ENCODE data around the gene CDCA4.

Gene CDCA4

GRCh38 chr14:105012171-105012985, 8.5 kb downstream of the CDCA4 start:
- DNase-seq: no peak

GRCh38 chr14:105011312-105011990, 9.4 kb downstream of the CDCA4 start:
- no peak for DNase-seq

- no peak for DNase-seq
These were observed 10.0 kb downstream of the CDCA4 start for GRCh38 chr14:105010891-105011291.

- DNase-seq: no peak
These were observed 10.8 kb downstream of the CDCA4 start for GRCh38 chr14:105010106-105010505.

- no peak for DNase-seq
These were observed 13.2 kb downstream of the CDCA4 start for GRCh38 chr14:105007593-105008264.

- DNase-seq: no peak
These were observed 13.9 kb downstream of the CDCA4 start for GRCh38 chr14:105006831-105007592.

- DNase-seq: no peak
These were observed 14.7 kb downstream of the CDCA4 start for GRCh38 chr14:105005929-105006830.

GRCh38 chr14:105005329-105005928, 15.5 kb downstream of the CDCA4 start:
- DNase-seq: no peak

GRCh38 chr14:104999361-104999760, 21.5 kb downstream of the CDCA4 start:
- DNase-seq: peak; percentile 42 to 52

GRCh38 chr14:104998801-104999200, 22.1 kb downstream of the CDCA4 start:
- peak; percentile 30 to 38 for DNase-seq

- no peak for DNase-seq
These were observed 24.4 kb downstream of the CDCA4 start for GRCh38 chr14:104996483-104996882.

- no peak for DNase-seq
These were observed 24.9 kb downstream of the CDCA4 start for GRCh38 chr14:104996032-104996431.

- DNase-seq: no peak
These were observed 25.9 kb downstream of the CDCA4 start for GRCh38 chr14:104994978-104995377.

GRCh38 chr14:104993808-104994591, 26.9 kb downstream of the CDCA4 start:
- DNase-seq: no peak

GRCh38 chr14:104993306-104993705, 27.6 kb downstream of the CDCA4 start:
- DNase-seq: no peak

GRCh38 chr14:104992501-104992900, 28.4 kb downstream of the CDCA4 start:
- DNase-seq: no peak

- DNase-seq: no peak
These were observed 29.0 kb downstream of the CDCA4 start for GRCh38 chr14:104991896-104992230.

- no peak for DNase-seq
These were observed 31.0 kb downstream of the CDCA4 start for GRCh38 chr14:104989951-104990303.

GRCh38 chr14:104989236-104989950, 31.5 kb downstream of the CDCA4 start:
- DNase-seq: no peak

- no peak for DNase-seq
These were observed 34.3 kb downstream of the CDCA4 start for GRCh38 chr14:104986487-104987164.

All from NCI-H524 (cell line).